HepG2 (cell line): ENCODE measurements around the gene PLA2G2E. TPM values are rescaled to one million over a fixed set of nuclear protein-coding genes. Genes with fewer than 3 reads are reported as not detected.

Experiments used
- ATAC-seq: fragments of 200-7000 bp; cut with Tn5 transposase; 3 replicates; pipeline ENCODE4 v1.9.1; 2020; ENCODE audit warnings: mild to moderate bottlenecking, moderate library complexity
- BruUV-seq: library from RNA; stranded (reverse); fragments of 400-500 nt; replicated peaks from 2 replicates; lab custom pipeline; 2021; lab: Mats Ljungman, UMichigan
- CTCF ChIA-PET: fragments of 300-600 bp; formaldehyde crosslinking; extraction: SDS; loops from one replicate; lab custom pipeline; 2021; ENCODE audit warnings: low total read pairs, inconsistent platforms, low intra/inter-chr PET ratio; lab: Yijun Ruan, JAX
- POLR2A ChIA-PET: fragments of 350-600 bp; sonication (Branson Sonifier 250); formaldehyde crosslinking; loops from one replicate; lab custom pipeline; 2020; ENCODE audit warnings: antibody characterized with exemption, inconsistent platforms; lab: Yijun Ruan, JAX
- DNase-seq: peaks from one replicate; pipeline ENCODE4 v3.0.0-alpha.2; 2015; ENCODE audit warnings: low spot score
- FAIRE-seq: peaks from 3 replicates; lab custom pipeline; 2011; peaks lifted over from hg19 to GRCh38; lab: Jason Lieb, UNC
- H2AFZ ChIP-seq: one replicate; pipeline ENCODE4 v1.6.1; 2011; ENCODE audit warnings: low read length, inconsistent platforms
- H3K27ac ChIP-seq: fragments of 300-600 bp; 3 replicates; pipeline ENCODE4 v1.8.0; 2011; ENCODE audit warnings: mixed run types, mild to moderate bottlenecking, mixed read lengths, low read length, inconsistent platforms; ENCODE audit not compliant: insufficient read depth; ENCODE audit errors: extremely low read length
- H3K27me3 ChIP-seq, 2 experiments: fragments of 200-600 bp in 1 of 2; 2 replicates in 1 of 2; 3 replicates in 1 of 2; pipeline versions ENCODE4 v1.6.0 to v1.8.0; 2011; ENCODE audit warnings: low read length in 2 of 2, mild to moderate bottlenecking in 2 of 2, moderate library complexity in 2 of 2, inconsistent platforms in 1 of 2; ENCODE audit not compliant: insufficient read depth in 2 of 2, control insufficient read depth in 1 of 2
- H3K36me3 ChIP-seq, 2 experiments: fragments of 200-600 bp in 1 of 2; replicated peaks in 1 of 2; 2 replicates in 1 of 2; 3 replicates in 1 of 2; pipeline versions ENCODE4 v1.5.1 to v1.8.0; 2011; ENCODE audit warnings: low read length in 2 of 2, inconsistent platforms in 1 of 2; ENCODE audit not compliant: insufficient read depth in 2 of 2, control insufficient read depth in 1 of 2
- H3K4me1 ChIP-seq: 2 replicates; pipeline ENCODE4 v1.5.1; 2012; ENCODE audit warnings: low read length, inconsistent platforms; ENCODE audit not compliant: insufficient read depth
- H3K4me2 ChIP-seq: 2 replicates; pipeline ENCODE4 v1.6.0; 2011; ENCODE audit warnings: low read depth, low read length, inconsistent platforms
- H3K4me3 ChIP-seq, 3 experiments: fragments of 200-600 bp in 1 of 3; sonication (generic), shearing (Covaris generic) in 1 of 3; replicated peaks in 1 of 3; 2 replicates each; pipeline ENCODE4 v1.5.1; 2011 to 2016; ENCODE audit warnings: low read length in 3 of 3, inconsistent platforms in 2 of 3, low read depth in 2 of 3, mild to moderate bottlenecking in 2 of 3, control low read depth in 1 of 3, mixed read lengths in 1 of 3; ENCODE audit not compliant: insufficient read depth in 1 of 3
- H3K79me2 ChIP-seq: one replicate; pipeline ENCODE4 v1.6.1; 2011; ENCODE audit warnings: low read length, inconsistent platforms; ENCODE audit not compliant: insufficient read depth
- H3K9ac ChIP-seq: 2 replicates; pipeline ENCODE4 v1.6.0; 2011; ENCODE audit warnings: mild to moderate bottlenecking, low read depth, low read length, inconsistent platforms; ENCODE audit not compliant: insufficient read depth
- H3K9me3 ChIP-seq: 2 replicates; pipeline ENCODE4 v1.5.1; 2012; ENCODE audit warnings: mild to moderate bottlenecking, low read length
- H4K20me1 ChIP-seq: 2 replicates; pipeline ENCODE4 v1.6.0; 2011; ENCODE audit warnings: inconsistent platforms, mild to moderate bottlenecking, low read length, moderate library complexity; ENCODE audit not compliant: insufficient read depth
- GATAD2A ChIP-seq: IDR thresholded peaks from 2 replicates; pipeline ENCODE4 v1.6.1; 2016
- HNF4G ChIP-seq, 2 experiments: sonication (generic) in 1 of 2; formaldehyde crosslinking in 1 of 2; IDR thresholded peaks; 2 replicates each; pipeline versions ENCODE4 v1.4.0 to v1.6.1; 2011 to 2020; ENCODE audit warnings: borderline replicate concordance in 2 of 2, low read depth in 2 of 2, mild to moderate bottlenecking in 2 of 2, low read length in 1 of 2, missing genetic modification reagents in 1 of 2, moderate library complexity in 1 of 2
- HOMEZ ChIP-seq: IDR thresholded peaks from 2 replicates; pipeline ENCODE4 v1.6.1; 2016; ENCODE audit warnings: low read depth
- JARID2 ChIP-seq: sonication (generic); formaldehyde crosslinking; IDR thresholded peaks from 2 replicates; pipeline ENCODE4 v1.8.1; 2023; ENCODE audit warnings: missing genetic modification reagents, inconsistent platforms; ENCODE audit not compliant: insufficient replicate concordance
- KDM5B ChIP-seq: sonication (generic); formaldehyde crosslinking; IDR thresholded peaks from 2 replicates; pipeline ENCODE4 v1.4.0; 2020; ENCODE audit warnings: missing genetic modification reagents, mild to moderate bottlenecking, borderline replicate concordance
- KMT2B ChIP-seq: IDR thresholded peaks from 2 replicates; pipeline ENCODE4 v1.6.1; 2016; ENCODE audit warnings: missing genetic modification reagents, missing compliant biosample characterization
- LCORL ChIP-seq, 2 experiments: fragments of 450-650 bp in 1 of 2; sonication (generic) in 1 of 2; formaldehyde crosslinking in 1 of 2; IDR thresholded peaks; 2 replicates each; pipeline versions ENCODE4 v1.5.0 to v1.6.1; 2017 to 2020; ENCODE audit warnings: antibody characterized with exemption in 1 of 2, missing genetic modification reagents in 1 of 2
- NCOA2 ChIP-seq: sonication (generic); formaldehyde crosslinking; IDR thresholded peaks from 2 replicates; pipeline ENCODE4 v1.8.0; 2022; ENCODE audit warnings: inconsistent platforms
- NFATC3 ChIP-seq: sonication (generic); formaldehyde crosslinking; IDR thresholded peaks from 2 replicates; pipeline ENCODE4 v1.5.1; 2020; ENCODE audit warnings: mild to moderate bottlenecking, missing genetic modification reagents
- NR2F6 ChIP-seq, 2 experiments: IDR thresholded peaks; 2 replicates each; pipeline ENCODE4 v1.6.1; 2016; ENCODE audit warnings: antibody characterized with exemption in 1 of 2, mild to moderate bottlenecking in 1 of 2
- RARA ChIP-seq: IDR thresholded peaks from 2 replicates; pipeline ENCODE4 v1.6.1; 2016; ENCODE audit warnings: missing genetic modification reagents, missing compliant biosample characterization
- TCF7 ChIP-seq: sonication (generic); IDR thresholded peaks from 2 replicates; pipeline ENCODE4 v1.6.1; 2016; ENCODE audit warnings: antibody characterized with exemption, low read depth
- TCF7L2 ChIP-seq: IDR thresholded peaks from 2 replicates; pipeline ENCODE4 v1.6.1; 2011; ENCODE audit warnings: mild to moderate bottlenecking, low read depth, low read length, moderate library complexity
- ZBTB7A ChIP-seq: sonication (generic); formaldehyde crosslinking; IDR thresholded peaks from 2 replicates; pipeline ENCODE4 v1.8.0; 2022; ENCODE audit warnings: mild to moderate bottlenecking, missing genetic modification reagents
- ZNF710 ChIP-seq: sonication (generic); formaldehyde crosslinking; IDR thresholded peaks from 2 replicates; pipeline ENCODE4 v1.5.0; 2020; ENCODE audit warnings: mild to moderate bottlenecking, missing genetic modification reagents, borderline replicate concordance
- ZSCAN21 ChIP-seq: sonication (generic); formaldehyde crosslinking; IDR thresholded peaks from 2 replicates; pipeline ENCODE4 v1.8.0; 2022; ENCODE audit warnings: mild to moderate bottlenecking, missing genetic modification reagents, moderate library complexity, borderline replicate concordance
- WGBS: methylation state at CpG from one replicate; pipeline ENCODE4 v1.1.6; 2017; ENCODE audit warnings: low lambda C conversion rate; 5-methylcytosine and 5-hydroxymethylcytosine counted together
- in situ Hi-C: cut with HindIII; loops from 2 replicates; pipeline ENCODE4 v1.10.0; 2017; ENCODE audit warnings: low pct_unique_long_range_greater_than_20kb; ENCODE audit not compliant: extremely low pct_ligation_motif_present
- intact Hi-C: fragments of 100-400 bp; cut with micrococcal nuclease; formaldehyde crosslinking; loops from one replicate; pipeline ENCODE4 v1.10.0; 2022; ENCODE audit not compliant: unreplicated experiment
- polyA plus RNA-seq, 8 experiments: library from polyadenylated mRNA; depleted of rRNA in 3 of 8; stranded (reverse) in 7 of 8; unstranded in 1 of 8; fragments of >200 nt; fragmentation: Illumina TruSeq in 4 of 8; extraction: Trizol in 4 of 8; gene quantifications; 2 replicates each; pipeline versions ENCODE4 v1.2.1 to v1.2.3, GENCODE V29; 2011 to 2016; ENCODE audit warnings: low read depth in 4 of 8, missing spikeins in 1 of 8, mixed read lengths in 1 of 8; ENCODE audit not compliant: insufficient read depth in 1 of 8
- total RNA-seq, 5 experiments: library from RNA; depleted of rRNA; stranded (reverse); fragments of >200 nt; fragmentation: Illumina TruSeq; extraction: Trizol; gene quantifications; 2 replicates each; pipeline ENCODE4 v1.2.3, GENCODE V29; 2016; ENCODE audit warnings: low read depth in 1 of 5

Gene PLA2G2E
- total and polyA plus RNA-seq, 2 of the 13 experiments (the other 11 are each of a cell fraction or from before 2014, with no cell fraction given), result not detected

- TF ChIP-seq KMT2B (CRISPR knock-in tag) (no peak), ZSCAN21 (CRISPR knock-in tag) (peak; percentile 97), RARA (CRISPR knock-in tag) (peak; percentile 76), TCF7 (peak; percentile 91), GATAD2A (CRISPR knock-in tag) (peak; percentile 55; the same call in 1 of the 2 replicates), JARID2 (no peak), NFATC3 (CRISPR knock-in tag) (no peak), HNF4G (IDR thresholded peaks at IDR 0.05; ENCODE audit: borderline replicate concordance, low read depth, low read length) (peak; percentile 23; the same call in 1 of the 2 replicates), HNF4G (CRISPR knock-in tag; IDR thresholded peaks at IDR 0.05; ENCODE audit: borderline replicate concordance, low read depth) (no peak), LCORL (IDR thresholded peaks at IDR 0.05) (no peak), LCORL (CRISPR knock-in tag; IDR thresholded peaks at IDR 0.05) (peak; percentile 58; the same call in 1 of the 2 replicates)
Observed at GRCh38 chr1:19926296-19927129, 3.1 kb upstream of the PLA2G2E start (continued).

GRCh38 chr1:19925342-19926070, 2.1 kb upstream of the PLA2G2E start:
- H3K27me3 ChIP-seq, result no peaks in the 10 kb centered on the region
- intact Hi-C loops, result loop anchor here (2.0 kb wide), 2 partner anchors 43 to 49 kb away; partner anchors contain the start of gene OTUD3
- H3K4me2 ChIP-seq, result peak overlapping the region; percentile 70
- peak; percentile 98 for DNase-seq
- H3K9ac ChIP-seq, result peak overlapping the region; percentile 80
- no peaks in the 10 kb centered on the region for H3K79me2 ChIP-seq
- BruUV-seq, result TSS peak; percentile 83
- FAIRE-seq, result peak; percentile 71
- no peaks in the 10 kb centered on the region for H4K20me1 ChIP-seq
- ChIA-PET CTCF (no interaction called here), POLR2A (interaction anchor here (0.8 to 2.7 kb wide), 3 partner anchors 49 to 627 kb away, joined by 4 to 14 read pairs (median 4); partner anchors contain the start of genes CAMK2N1 and FAM43B)
- H3K27ac ChIP-seq, result peak overlapping the region; percentile 94
- H3K9me3 ChIP-seq, result peaks cover 12% of the 10 kb centered on the region
- H3K4me1 ChIP-seq, result peaks cover 99% of the 10 kb centered on the region
- 9% methylated on average over 6 of the region's 7 CpGs for WGBS
- no peak overlapping the region for H2AFZ ChIP-seq
- in situ Hi-C loops, result loop anchor here (5.0 kb wide), 1 partner anchor 552 kb away; no protein-coding TSS in a partner anchor
- ATAC-seq, result peak; percentile 69
- H3K4me3 ChIP-seq, result no peak overlapping the region; a peak in 1 of 6 replicates
- H3K36me3 ChIP-seq, result no peaks in the 10 kb centered on the region
- peak; percentile 45; the same call in 1 of the 2 replicates for TF ChIP-seq ZNF710
- TF ChIP-seq KDM5B, result no peak
- peak; percentile 63; the same call in 1 of the 2 replicates for TF ChIP-seq TCF7L2
- TF ChIP-seq NR2F6 (IDR thresholded peaks at IDR 0.05), result peak; percentile 90
- peak; percentile 96 for TF ChIP-seq NR2F6 (CRISPR knock-in tag; IDR thresholded peaks at IDR 0.05)
- peak; percentile 90 for TF ChIP-seq NCOA2 (CRISPR knock-in tag)
- TF ChIP-seq ZBTB7A, result peak; percentile 87
- peak; percentile 72; the same call in 1 of the 2 replicates for TF ChIP-seq HOMEZ (CRISPR knock-in tag)
